GM19351 (cell line): Measurements from ENCODE around the gene DPF1.

Experiments
- ATAC-seq: cut with Tn5 transposase; IDR thresholded peaks from one replicate; pipeline ENCODE4 v1.9.1; 2021; ENCODE audit warnings: mild to moderate bottlenecking, moderate library complexity; ENCODE audit not compliant: unreplicated experiment

Gene DPF1

DNA sequence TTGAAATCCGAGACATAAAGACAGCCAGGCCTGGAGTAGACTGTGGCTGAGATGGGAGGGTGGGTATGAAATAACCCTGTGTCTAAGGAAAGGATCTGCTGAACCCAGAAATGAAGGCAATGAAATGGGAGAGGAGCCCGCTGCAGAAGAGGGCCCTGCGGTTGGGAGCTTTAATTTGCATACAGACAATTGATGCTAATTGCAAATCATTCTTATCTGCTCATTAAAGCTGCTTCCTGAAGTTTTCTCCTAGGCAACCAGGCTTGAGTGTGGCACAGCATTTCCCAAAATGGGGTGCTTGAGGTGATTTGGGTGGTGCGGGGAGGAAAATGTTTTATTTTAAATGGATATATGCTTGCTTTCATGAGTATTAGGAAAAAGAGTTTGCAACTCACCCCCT, 55.4 kb downstream of the DPF1 start:
- no peak for ATAC-seq

DNA sequence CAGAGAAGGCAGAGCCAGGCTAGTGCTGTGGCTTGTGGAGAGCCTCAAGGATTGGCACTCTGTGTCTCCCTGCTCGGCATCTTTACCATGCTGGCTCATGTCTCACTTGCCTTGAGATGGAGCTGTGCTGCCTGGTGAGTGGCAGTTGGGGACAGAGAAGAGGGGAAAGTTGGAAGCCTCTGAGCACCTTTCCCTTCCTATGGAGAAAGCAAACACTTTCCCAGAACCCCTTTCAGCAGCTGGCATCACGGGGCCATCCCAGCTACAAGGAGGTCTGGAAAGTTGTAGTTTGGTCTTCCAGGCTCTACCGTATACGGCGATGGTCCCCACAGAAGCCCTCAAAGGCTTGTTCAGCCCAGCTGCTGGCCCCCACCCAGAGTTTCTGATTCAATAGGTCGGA, 58.7 kb downstream of the DPF1 start:
- no peak for ATAC-seq

DNA sequence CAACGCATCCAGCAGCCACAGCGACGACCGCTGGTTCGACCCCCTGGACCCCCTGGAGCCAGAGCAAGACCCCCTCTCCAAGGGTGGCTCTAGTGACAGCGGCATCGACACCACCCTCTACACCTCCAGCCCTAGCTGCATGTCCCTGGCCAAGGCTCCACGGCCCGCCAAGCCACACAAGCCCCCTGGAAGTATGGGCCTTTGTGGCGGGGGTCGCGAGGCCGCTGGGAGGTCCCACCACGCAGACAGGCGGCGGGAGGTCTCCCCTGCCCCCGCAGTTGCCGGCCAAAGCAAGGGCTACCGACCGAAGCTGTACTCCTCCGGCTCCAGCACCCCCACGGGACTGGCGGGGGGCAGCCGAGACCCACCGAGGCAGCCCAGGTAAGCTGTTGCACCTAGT, 59.5 kb downstream of the DPF1 start:
- no peak for ATAC-seq

DNA sequence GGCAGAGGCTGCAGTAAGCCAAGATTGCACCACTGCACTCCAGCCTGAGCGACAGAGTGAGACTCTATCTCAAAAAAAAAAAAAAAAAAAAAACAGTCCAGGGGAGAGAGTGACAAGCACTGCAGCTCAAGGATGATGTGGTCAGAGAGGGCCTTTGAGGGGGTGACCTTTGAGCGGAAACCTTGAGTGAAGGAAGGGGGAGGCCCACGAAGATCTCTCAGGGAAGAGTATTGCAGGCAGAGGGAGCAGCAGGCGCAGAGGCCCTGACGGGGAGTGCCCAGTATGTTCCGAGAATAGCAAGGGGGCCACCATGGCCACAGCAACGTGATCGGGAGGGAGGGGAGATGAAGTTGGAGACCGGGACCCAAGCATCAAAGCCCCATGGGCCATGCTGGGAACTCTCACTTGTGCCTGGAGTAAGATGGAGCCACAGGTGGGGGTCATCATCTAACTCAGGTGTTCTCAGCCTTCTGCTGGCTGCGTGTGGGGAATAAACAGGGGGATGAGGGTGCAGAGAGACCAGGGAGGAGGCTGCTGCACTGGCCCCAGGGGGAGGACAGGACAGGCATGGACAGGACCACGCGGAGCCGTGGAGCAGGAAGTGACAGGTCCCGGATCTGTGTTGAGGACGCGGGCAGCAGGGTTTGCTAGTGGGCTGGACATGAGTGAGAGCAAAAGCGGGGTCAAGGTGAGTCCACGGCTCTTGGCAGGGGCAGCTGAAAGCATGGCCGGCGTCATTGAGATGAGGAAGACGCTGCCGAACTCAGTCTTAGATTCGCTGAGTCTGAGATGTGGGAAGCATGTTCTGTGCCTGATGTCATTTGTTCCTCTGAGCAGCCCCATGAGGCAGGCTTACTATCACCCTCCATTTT, 60.4 kb downstream of the DPF1 start:
- ATAC-seq, result no peak

DNA sequence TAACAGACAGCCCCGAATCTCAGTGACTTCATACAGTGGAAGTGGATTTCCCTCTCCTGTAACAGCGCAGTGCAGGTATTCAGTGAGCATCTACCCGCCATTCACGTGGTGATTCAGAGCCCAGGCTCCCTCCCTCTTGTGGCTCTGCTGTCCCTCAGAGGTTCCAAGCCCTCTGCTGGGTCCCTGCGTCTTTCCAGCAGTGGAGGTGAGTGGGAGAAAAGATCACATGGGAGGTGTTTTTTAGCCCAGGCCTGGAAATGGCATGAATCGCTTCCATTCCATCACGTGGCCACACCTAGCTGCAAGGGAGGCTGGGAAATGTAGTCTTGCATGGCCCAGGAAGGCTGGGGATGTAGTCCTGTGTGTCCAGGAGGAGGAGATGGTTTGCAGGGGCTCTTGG, 61.4 kb downstream of the DPF1 start:
- ATAC-seq, result no peak

DNA sequence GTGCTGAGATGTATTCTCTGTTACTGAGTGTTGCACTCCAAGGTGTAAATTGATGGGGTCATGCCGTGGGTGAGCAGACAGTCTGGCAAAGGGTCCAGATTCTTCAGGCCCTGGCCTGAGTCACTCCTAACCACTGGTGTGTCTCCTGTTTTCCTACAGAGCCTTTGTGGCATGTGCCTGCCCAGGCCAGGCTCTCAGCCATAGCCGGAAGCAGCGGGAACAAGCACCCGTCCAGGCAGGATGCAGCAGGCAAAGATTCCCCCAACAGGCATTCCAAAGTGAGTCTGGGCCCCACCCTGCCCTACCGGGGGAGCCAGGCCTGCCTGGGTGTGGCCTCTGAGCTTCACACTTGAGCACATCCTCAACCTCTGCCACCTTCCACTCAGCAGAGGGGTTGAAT, 61.9 kb downstream of the DPF1 start:
- no peak for ATAC-seq
